NCI-H69 (cell line): ENCODE measurements around the gene ERMP1.

Experiments used
- DNase-seq: peaks from one replicate; lab custom pipeline; 2025; lab: John Stamatoyannopoulos, UW

ERMP1 gene

DNA sequence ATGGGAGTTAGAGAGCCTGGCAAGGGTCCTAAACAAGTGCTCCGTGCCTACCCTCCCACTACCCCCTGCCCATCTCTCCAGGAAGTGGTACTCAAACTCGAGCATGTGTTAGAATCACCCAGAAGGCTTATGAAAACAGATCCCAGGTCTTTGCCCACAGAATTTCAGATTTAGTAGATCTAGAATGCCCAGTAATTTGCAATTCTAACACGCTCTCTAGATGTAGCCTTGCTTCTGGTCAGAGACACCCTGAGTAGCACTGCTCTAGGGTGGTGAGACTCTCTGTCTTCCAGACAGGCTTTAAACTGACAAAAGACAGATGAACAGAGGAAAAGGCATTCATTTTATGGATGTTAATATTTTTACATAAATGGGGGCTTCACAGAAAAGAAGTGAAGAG, 20.7 kb upstream of the ERMP1 start:
- no peak for DNase-seq

- DNase-seq = no peak
These were observed 20.1 kb upstream of the ERMP1 start for GRCh38 chr9:5852987-5853386.

- no peak for DNase-seq
These were observed 18.5 kb upstream of the ERMP1 start for GRCh38 chr9:5851445-5851844.

GRCh38 chr9:5850724-5851122, 17.8 kb upstream of the ERMP1 start:
- DNase-seq = no peak

- DNase-seq = no peak
These were observed 15.5 kb upstream of the ERMP1 start for GRCh38 chr9:5848372-5848882.

DNA sequence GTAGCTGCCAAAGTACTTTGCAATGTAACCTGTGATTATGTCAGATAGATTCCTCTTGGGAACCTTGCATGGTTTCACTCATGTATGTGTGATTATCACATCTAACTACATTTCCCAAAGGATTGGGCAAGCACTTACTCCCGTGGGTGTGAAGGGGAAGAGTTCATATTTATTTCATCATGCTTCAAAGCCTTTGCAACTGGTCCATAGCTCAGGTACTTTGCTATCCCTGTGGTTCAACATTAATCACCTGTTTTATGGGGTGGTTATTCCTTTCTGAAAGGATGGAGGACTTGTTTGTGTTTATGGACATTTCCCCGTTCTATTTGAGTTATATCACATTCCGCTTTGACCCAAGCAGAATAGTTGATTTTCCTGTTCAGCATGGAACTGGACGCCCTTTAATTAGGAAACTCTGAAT, 13.6 kb upstream of the ERMP1 start:
- peak; percentile 90 for DNase-seq

DNA sequence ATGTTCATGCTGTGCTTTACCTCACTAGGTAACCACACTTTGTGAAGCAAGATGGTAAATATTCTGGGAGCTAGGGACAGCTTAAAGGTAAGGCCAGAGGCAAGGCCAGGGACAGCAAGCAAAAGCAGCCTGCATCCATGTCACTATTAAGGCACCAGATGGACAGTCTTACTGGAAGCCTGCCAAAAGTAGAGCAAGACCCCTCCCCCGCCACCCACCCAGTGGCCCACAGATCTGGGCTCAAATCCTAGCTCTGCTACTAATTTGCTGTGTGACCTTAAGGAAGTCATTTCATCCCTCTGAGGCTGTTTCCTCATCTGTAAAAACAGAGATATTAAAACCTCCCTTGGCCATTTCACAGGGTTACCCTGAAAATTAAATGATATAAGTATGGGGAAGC, 13.2 kb upstream of the ERMP1 start:
- DNase-seq = peak; percentile 89

DNA sequence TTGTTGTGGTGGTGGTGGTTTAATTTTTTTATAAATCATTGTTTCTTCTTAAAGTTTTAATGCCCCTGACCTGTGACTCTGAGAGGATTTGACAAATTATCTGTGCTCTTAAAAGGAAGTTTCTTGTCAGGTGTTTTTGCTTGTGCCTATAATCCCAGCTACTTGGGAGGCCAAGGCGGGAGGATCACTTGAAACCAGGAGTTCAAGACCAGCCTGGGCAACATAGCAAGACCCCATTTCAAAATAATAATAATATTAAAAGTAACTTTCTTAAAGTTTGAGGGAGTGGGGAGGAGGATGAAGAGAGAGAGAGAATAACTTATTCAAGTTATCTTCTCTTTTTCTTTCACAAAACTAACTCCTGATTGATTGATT, 12.2 kb upstream of the ERMP1 start:
- DNase-seq = no peak

DNA sequence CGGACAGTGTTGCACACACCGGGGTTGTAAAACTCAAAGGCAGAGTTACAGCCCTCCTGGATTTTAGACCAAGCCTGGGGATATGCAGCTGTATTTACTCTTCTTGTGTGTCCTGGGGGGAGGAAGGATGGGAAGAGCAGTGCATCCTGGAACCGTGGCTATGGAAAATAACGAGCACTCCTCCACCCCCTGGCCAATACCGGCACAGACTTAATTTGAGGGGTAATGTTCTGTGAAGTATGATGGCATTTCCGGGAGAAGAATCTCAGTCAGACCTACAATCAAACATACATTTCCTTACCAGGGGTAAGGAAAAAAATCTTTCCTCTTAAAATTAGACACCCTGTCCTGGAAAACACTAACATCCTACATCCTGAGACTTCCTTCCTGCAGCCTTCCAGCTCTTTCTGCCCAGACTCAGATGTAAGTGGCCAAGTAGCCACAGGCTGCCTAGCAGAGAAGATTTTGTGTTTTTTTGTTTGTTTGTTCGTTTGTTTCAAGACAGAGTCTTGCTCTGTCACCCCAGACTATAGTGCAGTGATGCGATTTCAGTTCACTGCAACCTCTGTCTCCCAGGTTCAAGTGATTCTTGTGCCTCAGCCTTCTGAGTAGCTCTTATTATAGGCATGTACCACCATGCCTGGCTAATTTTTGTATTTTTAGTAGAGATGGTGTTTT, 11.0 kb upstream of the ERMP1 start:
- peak; percentile 95 for DNase-seq

DNA sequence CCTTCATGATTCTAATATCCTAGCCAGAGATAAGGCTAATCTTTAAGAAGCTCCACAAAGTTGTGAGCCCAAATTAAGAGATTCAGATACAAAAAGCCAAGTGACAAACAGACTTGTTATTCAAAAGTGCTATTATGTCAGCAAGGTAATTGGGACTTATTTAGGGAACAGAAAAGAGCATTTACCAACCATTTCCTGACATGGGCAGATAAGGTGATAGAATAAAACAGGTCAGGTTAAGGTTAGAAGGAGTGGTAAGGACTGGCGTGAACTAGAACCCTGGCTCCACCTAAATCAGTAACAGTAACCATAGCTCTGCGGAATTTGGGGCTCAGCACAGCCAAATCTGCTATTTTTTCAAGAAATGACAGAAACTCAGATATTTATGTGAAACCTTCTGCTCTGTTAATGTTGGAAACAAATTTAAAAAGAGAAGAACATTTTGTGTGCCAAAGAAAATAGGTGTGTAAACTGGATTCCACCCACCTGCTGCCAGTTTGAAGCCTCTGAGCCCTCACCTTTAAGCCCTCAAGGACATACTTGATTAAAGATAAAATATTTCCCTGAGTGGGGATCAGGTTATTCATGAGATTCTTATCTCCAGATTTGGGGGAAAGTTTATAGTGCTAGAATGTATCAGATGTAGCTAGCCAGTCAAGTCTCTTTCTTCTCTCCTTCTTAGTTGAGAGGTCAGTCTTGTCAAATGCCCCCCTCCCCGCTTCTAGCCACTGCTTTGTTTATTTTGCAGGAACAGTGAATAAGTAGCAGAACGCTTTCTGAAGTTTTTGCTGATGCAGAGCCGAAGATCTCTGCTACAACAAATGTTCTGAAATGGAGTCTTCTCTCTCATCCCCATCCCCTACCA, 10.2 kb upstream of the ERMP1 start:
- DNase-seq = no peak

GRCh38 chr9:5841771-5842573, 9.1 kb upstream of the ERMP1 start:
- DNase-seq = no peak

DNA sequence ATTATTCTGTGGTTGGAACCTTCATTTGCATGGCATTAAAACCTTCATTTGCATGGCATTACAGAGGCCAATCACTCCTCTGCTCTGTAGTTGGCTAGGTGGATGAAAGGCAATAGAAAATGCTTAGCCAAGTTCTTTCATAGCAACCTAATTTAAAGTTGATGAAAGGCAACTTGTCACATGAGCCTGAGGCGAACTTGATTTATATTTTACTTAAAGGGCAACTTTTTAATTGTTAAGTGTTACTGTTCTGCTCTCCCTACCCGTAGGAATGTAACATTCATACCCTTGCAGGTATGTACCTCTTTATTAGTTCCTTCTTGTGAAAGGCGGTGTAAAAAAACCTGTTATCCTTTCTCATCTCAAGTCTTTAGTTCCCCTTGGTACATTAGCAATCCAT, 7.9 kb upstream of the ERMP1 start:
- no peak for DNase-seq

DNA sequence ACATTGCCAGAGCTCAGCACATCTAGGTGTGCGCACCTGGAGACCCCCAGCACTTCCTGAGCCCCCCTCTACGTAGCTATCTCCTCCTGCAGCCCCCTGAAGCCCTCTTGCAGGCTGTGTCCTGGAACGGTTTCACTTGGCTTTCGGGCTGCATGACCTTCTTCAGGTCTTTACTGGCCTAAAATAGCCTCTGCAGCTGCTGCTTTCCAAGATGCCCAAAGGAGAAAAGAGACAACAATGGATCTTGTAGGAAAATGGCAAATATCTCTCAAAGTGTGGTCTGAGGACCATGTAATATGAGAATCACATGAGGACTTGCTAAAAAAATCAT, 6.6 kb upstream of the ERMP1 start:
- no peak for DNase-seq

DNA sequence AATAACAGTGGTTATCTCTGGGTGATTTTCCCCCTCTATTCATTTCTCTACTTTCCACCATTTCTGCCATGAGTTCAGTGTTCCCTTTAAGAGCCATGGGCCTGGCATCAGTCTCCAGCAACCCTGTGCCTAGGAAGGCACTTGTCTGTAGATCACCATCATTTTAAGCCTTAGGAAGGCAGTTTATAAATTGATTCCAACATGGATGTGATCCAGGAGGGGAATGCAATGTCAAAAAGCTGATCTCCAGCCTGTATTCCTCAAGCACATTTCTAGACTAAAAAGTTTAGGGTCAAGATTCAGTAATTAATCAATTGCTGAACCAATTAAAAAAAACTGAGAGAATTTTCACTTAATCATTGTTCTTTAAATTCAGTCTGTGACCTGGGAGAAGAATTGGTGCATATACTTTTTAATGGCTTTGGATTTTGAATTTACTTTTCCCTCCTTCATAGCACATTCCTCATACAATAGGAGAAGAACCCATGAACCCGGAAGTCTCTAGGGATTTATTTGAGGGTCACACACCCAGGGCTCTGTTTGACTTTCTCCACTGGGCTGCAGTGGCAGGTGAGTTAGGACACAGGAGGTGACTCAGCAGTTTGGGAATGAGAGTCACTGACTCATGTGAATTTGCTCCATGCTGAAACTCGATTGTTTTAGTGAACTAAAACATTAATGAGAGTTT, 6.1 kb upstream of the ERMP1 start:
- peak; percentile 87 for DNase-seq

DNA sequence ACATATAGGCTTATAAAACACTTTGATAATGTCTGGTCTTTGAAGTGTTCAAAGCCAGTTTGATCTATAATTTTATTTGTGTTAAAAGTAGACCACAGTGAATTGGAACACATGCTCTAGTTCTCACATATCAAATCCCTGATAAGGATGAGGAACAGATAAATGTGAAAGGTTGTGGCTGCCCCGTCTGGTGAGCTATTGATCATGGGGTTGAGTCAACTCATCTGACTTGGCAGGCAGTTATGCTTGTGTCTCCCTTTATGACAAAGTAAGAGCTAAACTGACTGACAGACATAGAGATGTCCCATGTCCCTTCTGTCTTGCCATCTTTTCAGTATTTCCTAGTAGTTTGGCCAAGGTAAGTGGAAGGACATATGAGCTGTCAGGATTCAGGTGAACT, 2.9 kb upstream of the ERMP1 start:
- DNase-seq = no peak

GRCh38 chr9:5834214-5834613, 1.3 kb upstream of the ERMP1 start:
- DNase-seq = no peak

- DNase-seq = no peak
These were observed 813 bp downstream of the ERMP1 start for GRCh38 chr9:5832071-5832537.

- DNase-seq = no peak
These were observed 6.9 kb downstream of the ERMP1 start for GRCh38 chr9:5825895-5826622.

DNA sequence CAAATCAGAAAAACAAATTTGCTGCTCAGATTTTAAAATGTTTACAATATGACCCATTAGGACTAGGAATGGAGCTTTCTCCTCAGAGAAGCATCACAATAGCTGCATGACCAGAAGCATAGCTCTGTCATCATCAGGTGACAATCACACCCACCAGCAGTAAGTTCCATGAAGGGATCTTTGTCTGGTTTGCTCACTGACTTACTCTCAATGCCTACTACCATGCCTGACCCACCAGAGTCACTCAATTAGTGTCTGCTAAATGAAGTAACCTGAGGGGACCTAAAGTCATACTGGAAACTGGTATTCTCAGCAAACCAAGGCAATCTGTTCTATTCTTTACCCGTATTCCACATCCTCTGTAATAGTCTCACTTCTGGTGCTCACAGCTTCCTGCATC, 7.7 kb downstream of the ERMP1 start:
- DNase-seq = no peak

- no peak for DNase-seq
These were observed 12.5 kb downstream of the ERMP1 start for GRCh38 chr9:5820425-5820824.

DNA sequence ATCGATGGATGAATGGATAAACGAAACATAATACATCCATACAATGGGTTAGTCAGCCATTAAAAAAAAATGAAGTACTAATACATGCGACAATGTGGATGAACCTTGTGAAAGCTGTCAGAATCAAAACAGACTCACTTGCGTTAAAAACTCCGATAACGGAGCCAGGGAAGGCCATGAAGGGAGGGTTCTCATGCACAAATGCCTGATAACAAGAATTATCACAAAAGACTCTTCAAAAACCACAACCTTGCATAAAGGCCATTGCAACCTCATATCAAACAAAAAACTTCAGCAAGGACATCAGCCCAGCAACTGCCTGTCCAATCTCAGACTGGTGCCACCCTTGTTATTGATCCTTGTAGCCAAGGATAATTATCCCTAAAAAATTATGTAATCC, 13.7 kb downstream of the ERMP1 start:
- no peak for DNase-seq
